SK-N-SH treated with all-trans-retinoic acid at 6 μM for 48 hours (cell line): ENCODE data around the gene ADGRF3.
A peak's percentile ranks its signal among the peaks of the same experiment; 100 is the strongest.

ENCODE experiments used
- ATAC-seq: fragments of 200-7000 bp; cut with Tn5 transposase; 3 replicates; pipeline ENCODE4 v1.9.1; 2020; ENCODE audit warnings: mild to moderate bottlenecking, moderate library complexity
- ARNTL ChIP-seq: fragments of 450-650 bp; formaldehyde crosslinking; IDR thresholded peaks from 2 replicates; pipeline ENCODE4 v1.5.0; 2020; ENCODE audit warnings: low read depth, mild to moderate bottlenecking, moderate library complexity, borderline replicate concordance
- CREB5 ChIP-seq: fragments of 250-450 bp; sonication (Bioruptor Pico); IDR thresholded peaks from 2 replicates; pipeline ENCODE4 v1.5.1; 2020; ENCODE audit warnings: low read depth, mild to moderate bottlenecking, moderate library complexity
- CSDC2 ChIP-seq: fragments of 250-450 bp; sonication (Bioruptor Pico); IDR thresholded peaks from 2 replicates; pipeline ENCODE4 v1.5.0; 2020; ENCODE audit warnings: mild to moderate bottlenecking, moderate library complexity
- ESRRG ChIP-seq: fragments of 250-450 bp; sonication (Bioruptor Pico); IDR thresholded peaks from 2 replicates; pipeline ENCODE4 v1.6.1; 2021; ENCODE audit warnings: mild to moderate bottlenecking
- GLIS3 ChIP-seq: fragments of 250-450 bp; sonication (Bioruptor Pico); IDR thresholded peaks from 2 replicates; pipeline ENCODE4 v1.5.0; 2020; ENCODE audit warnings: mild to moderate bottlenecking, moderate library complexity
- ISL1 ChIP-seq: fragments of 250-450 bp; sonication (Bioruptor Pico); IDR thresholded peaks from 2 replicates; pipeline ENCODE4 v2.1.2; 2022; ENCODE audit warnings: mild to moderate bottlenecking, moderate library complexity
- OSR1 ChIP-seq: fragments of 250-450 bp; sonication (Bioruptor Pico); IDR thresholded peaks from 2 replicates; pipeline ENCODE4 v1.8.0; 2022; ENCODE audit warnings: moderate library complexity, mild to moderate bottlenecking, inconsistent platforms
- PATZ1 ChIP-seq: fragments of 250-450 bp; sonication (Bioruptor Pico); IDR thresholded peaks from 2 replicates; pipeline ENCODE4 v1.8.0; 2020; ENCODE audit warnings: mild to moderate bottlenecking, moderate library complexity, borderline replicate concordance
- PPARA ChIP-seq: fragments of 250-450 bp; sonication (Bioruptor Pico); IDR thresholded peaks from 2 replicates; pipeline ENCODE4 v1.5.0; 2020; ENCODE audit warnings: mild to moderate bottlenecking, borderline replicate concordance
- RARB ChIP-seq: fragments of 250-450 bp; sonication (Bioruptor Pico); IDR thresholded peaks from 2 replicates; pipeline ENCODE4 v1.8.0; 2021; ENCODE audit warnings: mild to moderate bottlenecking, moderate library complexity
- SNAI2 ChIP-seq: fragments of 250-450 bp; sonication (Bioruptor Pico); IDR thresholded peaks from 2 replicates; pipeline ENCODE4 v1.5.0; 2020; ENCODE audit warnings: mild to moderate bottlenecking, moderate library complexity
- TCF4 ChIP-seq: fragments of 250-450 bp; sonication (Bioruptor Pico); IDR thresholded peaks from 2 replicates; pipeline ENCODE4 v1.8.0; 2021; ENCODE audit warnings: mild to moderate bottlenecking, moderate library complexity, borderline replicate concordance
- TOX ChIP-seq: fragments of 250-450 bp; sonication (Bioruptor Pico); IDR thresholded peaks from 2 replicates; pipeline ENCODE4 v1.8.0; 2021; ENCODE audit warnings: mild to moderate bottlenecking, moderate library complexity, borderline replicate concordance
- ZC3H10 ChIP-seq: fragments of 250-450 bp; sonication (Bioruptor Pico); IDR thresholded peaks from 2 replicates; pipeline ENCODE4 v1.5.1; 2021; ENCODE audit warnings: mild to moderate bottlenecking, moderate library complexity
- ZFP30 ChIP-seq: fragments of 450-650 bp; formaldehyde crosslinking; IDR thresholded peaks from 2 replicates; pipeline ENCODE4 v1.5.0; 2022; ENCODE audit warnings: mild to moderate bottlenecking, moderate library complexity
- ZNF565 ChIP-seq: fragments of 450-650 bp; formaldehyde crosslinking; conservative IDR thresholded peaks from 2 replicates; pipeline ENCODE4 v1.5.0; 2020; ENCODE audit warnings: low read depth, mild to moderate bottlenecking, moderate library complexity
- ZNF70 ChIP-seq: fragments of 450-650 bp; formaldehyde crosslinking; IDR thresholded peaks from 2 replicates; pipeline ENCODE4 v1.5.0; 2020; ENCODE audit warnings: mild to moderate bottlenecking, moderate library complexity
- ZNF8 ChIP-seq: fragments of 450-650 bp; formaldehyde crosslinking; IDR thresholded peaks from 2 replicates; pipeline ENCODE4 v1.5.0; 2020; ENCODE audit warnings: mild to moderate bottlenecking, moderate library complexity
- TF ChIP-seq, protein P1 (sequence below): fragments of 250-450 bp; sonication (Bioruptor Pico); IDR thresholded peaks from 2 replicates; pipeline ENCODE4 v1.5.0; 2020; ENCODE audit warnings: mild to moderate bottlenecking, moderate library complexity
- TF ChIP-seq, protein P2 (sequence below): fragments of 250-450 bp; sonication (Bioruptor Pico); IDR thresholded peaks from 2 replicates; pipeline ENCODE4 v1.5.1; 2021; ENCODE audit warnings: mild to moderate bottlenecking, moderate library complexity

The ADGRF3 gene

GRCh38 chr2:26363958-26364357 lies 17.4 kb upstream of the ADGRF3 start:
- TF ChIP-seq RARB (no peak), ZNF565 (CRISPR knock-in tag) (no peak), CREB5 (CRISPR knock-in tag) (no peak), ZC3H10 (CRISPR knock-in tag) (no peak), ARNTL (CRISPR knock-in tag) (no peak)
- TF ChIP-seq, protein P1, sequence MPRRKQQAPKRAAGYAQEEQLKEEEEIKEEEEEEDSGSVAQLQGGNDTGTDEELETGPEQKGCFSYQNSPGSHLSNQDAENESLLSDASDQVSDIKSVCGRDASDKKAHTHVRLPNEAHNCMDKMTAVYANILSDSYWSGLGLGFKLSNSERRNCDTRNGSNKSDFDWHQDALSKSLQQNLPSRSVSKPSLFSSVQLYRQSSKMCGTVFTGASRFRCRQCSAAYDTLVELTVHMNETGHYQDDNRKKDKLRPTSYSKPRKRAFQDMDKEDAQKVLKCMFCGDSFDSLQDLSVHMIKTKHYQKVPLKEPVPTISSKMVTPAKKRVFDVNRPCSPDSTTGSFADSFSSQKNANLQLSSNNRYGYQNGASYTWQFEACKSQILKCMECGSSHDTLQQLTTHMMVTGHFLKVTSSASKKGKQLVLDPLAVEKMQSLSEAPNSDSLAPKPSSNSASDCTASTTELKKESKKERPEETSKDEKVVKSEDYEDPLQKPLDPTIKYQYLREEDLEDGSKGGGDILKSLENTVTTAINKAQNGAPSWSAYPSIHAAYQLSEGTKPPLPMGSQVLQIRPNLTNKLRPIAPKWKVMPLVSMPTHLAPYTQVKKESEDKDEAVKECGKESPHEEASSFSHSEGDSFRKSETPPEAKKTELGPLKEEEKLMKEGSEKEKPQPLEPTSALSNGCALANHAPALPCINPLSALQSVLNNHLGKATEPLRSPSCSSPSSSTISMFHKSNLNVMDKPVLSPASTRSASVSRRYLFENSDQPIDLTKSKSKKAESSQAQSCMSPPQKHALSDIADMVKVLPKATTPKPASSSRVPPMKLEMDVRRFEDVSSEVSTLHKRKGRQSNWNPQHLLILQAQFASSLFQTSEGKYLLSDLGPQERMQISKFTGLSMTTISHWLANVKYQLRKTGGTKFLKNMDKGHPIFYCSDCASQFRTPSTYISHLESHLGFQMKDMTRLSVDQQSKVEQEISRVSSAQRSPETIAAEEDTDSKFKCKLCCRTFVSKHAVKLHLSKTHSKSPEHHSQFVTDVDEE: no peak

DNA sequence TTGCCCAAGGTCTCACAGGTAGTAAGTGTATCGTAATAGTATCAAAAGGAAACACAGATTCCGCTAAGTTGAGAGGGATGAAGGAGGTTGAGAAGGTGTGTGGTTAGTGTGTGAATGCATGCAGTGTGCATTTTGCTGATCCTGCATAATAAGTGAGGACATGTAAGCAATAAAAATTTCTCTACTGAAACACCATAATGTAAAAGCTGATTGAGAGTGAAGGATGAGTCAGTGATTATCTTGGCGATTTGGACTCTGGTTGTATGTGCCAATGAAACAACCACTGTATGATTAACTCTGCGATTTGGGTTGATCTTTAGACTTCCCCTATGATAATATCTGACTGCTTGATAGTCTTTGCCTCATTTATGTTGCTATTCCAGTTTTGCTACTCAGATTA lies 16.7 kb upstream of the ADGRF3 start:
- ATAC-seq: peak; percentile 90
- TF ChIP-seq, protein P2, sequence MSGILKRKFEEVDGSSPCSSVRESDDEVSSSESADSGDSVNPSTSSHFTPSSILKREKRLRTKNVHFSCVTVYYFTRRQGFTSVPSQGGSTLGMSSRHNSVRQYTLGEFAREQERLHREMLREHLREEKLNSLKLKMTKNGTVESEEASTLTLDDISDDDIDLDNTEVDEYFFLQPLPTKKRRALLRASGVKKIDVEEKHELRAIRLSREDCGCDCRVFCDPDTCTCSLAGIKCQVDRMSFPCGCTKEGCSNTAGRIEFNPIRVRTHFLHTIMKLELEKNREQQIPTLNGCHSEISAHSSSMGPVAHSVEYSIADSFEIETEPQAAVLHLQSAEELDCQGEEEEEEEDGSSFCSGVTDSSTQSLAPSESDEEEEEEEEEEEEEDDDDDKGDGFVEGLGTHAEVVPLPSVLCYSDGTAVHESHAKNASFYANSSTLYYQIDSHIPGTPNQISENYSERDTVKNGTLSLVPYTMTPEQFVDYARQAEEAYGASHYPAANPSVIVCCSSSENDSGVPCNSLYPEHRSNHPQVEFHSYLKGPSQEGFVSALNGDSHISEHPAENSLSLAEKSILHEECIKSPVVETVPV (CRISPR knock-in tag): no peak
- TF ChIP-seq ZFP30 (no peak), TOX (CRISPR knock-in tag) (no peak), ZC3H10 (CRISPR knock-in tag) (no peak), ZNF8 (CRISPR knock-in tag) (no peak), CREB5 (CRISPR knock-in tag) (no peak), ISL1 (CRISPR knock-in tag) (no peak), OSR1 (CRISPR knock-in tag) (no peak), ESRRG (CRISPR knock-in tag) (no peak), RARB (no peak), GLIS3 (CRISPR knock-in tag) (no peak), ZNF565 (CRISPR knock-in tag) (no peak), ARNTL (CRISPR knock-in tag) (no peak)

More at GRCh38 chr2:26363958-26364357, 17.4 kb upstream of the ADGRF3 start:
- ATAC-seq: no peak

GRCh38 chr2:26359886-26360473 lies 13.4 kb upstream of the ADGRF3 start:
- no peak for ATAC-seq
- TF ChIP-seq ARNTL (CRISPR knock-in tag) (no peak), RARB (no peak), CSDC2 (CRISPR knock-in tag) (no peak), CREB5 (CRISPR knock-in tag) (no peak)
- TF ChIP-seq, all 23 proteins: peak for 0

DNA sequence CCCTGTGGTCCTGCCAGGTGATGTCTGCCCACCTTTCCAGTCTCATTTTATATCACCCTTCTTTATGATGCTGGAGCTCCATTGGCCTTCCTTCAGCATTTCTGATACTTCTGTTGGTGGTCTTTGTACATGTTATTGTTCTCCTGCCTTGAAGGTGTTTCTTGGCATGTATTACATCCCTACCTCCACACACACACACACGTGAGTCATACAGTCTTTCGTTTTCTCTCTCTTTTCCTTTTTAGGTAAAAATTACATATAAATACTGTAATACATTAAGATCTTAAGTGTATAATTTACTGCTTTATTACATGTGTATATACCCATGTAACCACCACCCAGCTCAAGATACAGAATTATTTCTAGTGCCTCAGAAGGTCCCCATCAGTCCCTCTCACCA lies 10.2 kb upstream of the ADGRF3 start:
- no peak for ATAC-seq
- TF ChIP-seq, protein P2 (CRISPR knock-in tag): no peak
- TF ChIP-seq TCF4: no peak
- no peak for TF ChIP-seq ESRRG (CRISPR knock-in tag)
- no peak for TF ChIP-seq CSDC2 (CRISPR knock-in tag)
- no peak for TF ChIP-seq PATZ1 (CRISPR knock-in tag)
- no peak for TF ChIP-seq ISL1 (CRISPR knock-in tag)
- TF ChIP-seq PPARA (CRISPR knock-in tag): no peak
- TF ChIP-seq CREB5 (CRISPR knock-in tag): no peak
- TF ChIP-seq ZNF70: no peak
- no peak for TF ChIP-seq SNAI2 (CRISPR knock-in tag)
- TF ChIP-seq RARB: no peak
- TF ChIP-seq GLIS3 (CRISPR knock-in tag): no peak
